ENCODE data around the gene TTC4. TPM values are rescaled to one million over a fixed set of nuclear protein-coding genes. Genes with fewer than 3 reads are reported as not detected.

Gene TTC4
- total and polyA plus RNA-seq, 2 of the 4 experiments (the other 2 are of a cell fraction) = 21.6 to 27.1 TPM

- POLR2A ChIA-PET (ENCODE audit: unreplicated experiment) = no interaction called here
- intact Hi-C loops (cut with micrococcal nuclease) = no loop called here
- no peak for TF ChIP-seq SMC3 (IDR thresholded peaks at IDR 0.05; ENCODE audit: low read depth, low read length)
- no peak for TF ChIP-seq CTCF (conservative IDR thresholded peaks at IDR 0.05; ENCODE audit: low read depth, low read length)
- no peak for TF ChIP-seq MXI1 (IDR thresholded peaks at IDR 0.05; ENCODE audit: borderline replicate concordance, low read depth, low read length)
- TF ChIP-seq RCOR1 (IDR thresholded peaks at IDR 0.05; ENCODE audit: insufficient replicate concordance, low read length) = no peak
- no peak for TF ChIP-seq POLR2A (IDR thresholded peaks at IDR 0.05; ENCODE audit: low read depth, low read length)
- no peak for TF ChIP-seq NFE2L2 (IDR thresholded peaks at IDR 0.05; ENCODE audit: low read depth, low read length)
- TF ChIP-seq CHD1 (IDR thresholded peaks at IDR 0.05; ENCODE audit: low read depth, low read length) = no peak
- no peak for TF ChIP-seq MAFK (IDR thresholded peaks at IDR 0.05; ENCODE audit: low read depth, low read length)
- TF ChIP-seq MAZ (IDR thresholded peaks at IDR 0.05; ENCODE audit: borderline replicate concordance, low read depth, low read length) = no peak
- no peak for TF ChIP-seq RFX5 (IDR thresholded peaks at IDR 0.05; ENCODE audit: low read depth, low read length)
- no peak for TF ChIP-seq USF2 (IDR thresholded peaks at IDR 0.05; ENCODE audit: low read depth, low read length)
- TF ChIP-seq BHLHE40 (IDR thresholded peaks at IDR 0.05; ENCODE audit: low read depth, low read length) = no peak
- Histone ChIP-seq H4K8ac (ENCODE audit: low read depth in 2 of 2, low read length in 2 of 2) (no peak overlapping the region), H4K91ac (ENCODE audit: insufficient read depth, low read depth, low read length) (no peak overlapping the region), H3K9me3 (ENCODE audit: control insufficient read depth, insufficient read depth, low read length) (peaks cover 3% of the 10 kb centered on the region), H2AFZ (replicated peaks; ENCODE audit: low read length, poor library complexity) (no peak overlapping the region), H3K4me1 (ENCODE audit: control insufficient read depth, insufficient read depth, low read length) (no peaks in the 10 kb centered on the region), H2BK15ac (ENCODE audit: low read depth, low read length) (no peak overlapping the region), H3K18ac (ENCODE audit: low read depth, low read length) (no peak overlapping the region), H3K23ac (ENCODE audit: low read depth, low read length) (no peak overlapping the region), H2BK5ac (ENCODE audit: low read depth, low read length, poor library complexity, severe bottlenecking) (no peak overlapping the region), H2BK120ac (ENCODE audit: low read depth, low read length) (no peak overlapping the region), H3K4ac (ENCODE audit: low read depth, low read length) (no peak overlapping the region), H4K5ac (ENCODE audit: low read depth, low read length) (no peak overlapping the region), H4K20me1 (ENCODE audit: insufficient read depth, low read length) (no peaks in the 10 kb centered on the region), H3K4me3 (ENCODE audit: insufficient read depth, low read depth, low read length) (no peak overlapping the region), H3K27me3 (ENCODE audit: control insufficient read depth, insufficient read depth, low read length) (peaks cover 65% of the 10 kb centered on the region), H3K36me3 (ENCODE audit: control insufficient read depth, insufficient read depth, low read length) (no peaks in the 10 kb centered on the region), H3K4me2 (ENCODE audit: low read depth, low read length) (no peak overlapping the region), H3K9ac (ENCODE audit: low read depth, low read length) (no peak overlapping the region), H3K27ac (ENCODE audit: insufficient read depth, low read length) (no peak overlapping the region), H3K14ac (replicated peaks; ENCODE audit: low read depth, low read length) (no peak overlapping the region), H3K9me1 (ENCODE audit: insufficient read depth, low read length) (no peaks in the 10 kb centered on the region), H3K79me1 (ENCODE audit: low read depth in 1 of 2, low read length in 2 of 2) (no peaks in the 10 kb centered on the region), H2AK5ac (ENCODE audit: low read depth, low read length) (no peak overlapping the region), H2BK20ac (ENCODE audit: low read depth, low read length) (no peak overlapping the region), H3K56ac (ENCODE audit: extremely low read depth, insufficient read depth, low read length) (no peak overlapping the region), H2AK9ac (replicated peaks; ENCODE audit: low read depth, low read length, poor library complexity) (no peak overlapping the region)
- WGBS, 2 experiments (ENCODE audit: extremely low coverage in 2 of 2, insufficient read length in 1 of 2) = 60% methylated on average over 4 of the region's 11 CpGs; no CpG with 5 or more reads in 1 of the 2 experiments
- no TSS peak for BruUV-seq (replicated peaks)
- DNase-seq (no peak), ATAC-seq (ENCODE audit: low read depth) (no peak)
- dilution Hi-C loops (cut with HindIII; ENCODE audit: low sequenced_read_pairs, unreplicated experiment) = no loop called here
- in situ Hi-C loops (cut with MboI; ENCODE audit: low sequenced_read_pairs) = loop anchor here (25.0 kb wide), 1 partner anchor 925 kb away; no protein-coding TSS in a partner anchor
- CTCF ChIA-PET = no interaction called here
Measured at GRCh38 chr1:54787604-54788003, 71.9 kb downstream of the TTC4 start.

All from IMR-90 (cell line).